B cell (primary cell): ENCODE data around the gene ELMO1. TPM values are rescaled to one million over a fixed set of nuclear protein-coding genes. Genes with fewer than 3 reads are reported as not detected.

ENCODE experiments used
- ATAC-seq: fragments of 200-7000 bp; cut with Tn5 transposase; one replicate; pipeline ENCODE4 v1.10.0; 2021; ENCODE audit warnings: low read depth, mild to moderate bottlenecking, moderate number of reproducible peaks, moderate library complexity
- CTCF ChIA-PET: fragments of 350-600 bp; sonication (Branson Sonifier 250); formaldehyde crosslinking; loops from one replicate; lab custom pipeline; 2021; ENCODE audit warnings: antibody characterized with exemption, inconsistent platforms; lab: Charles Lee
- POLR2A ChIA-PET: fragments of 350-600 bp; sonication (Branson Sonifier 250); formaldehyde crosslinking; loops from one replicate; lab custom pipeline; 2021; ENCODE audit warnings: antibody characterized with exemption; lab: Charles Lee
- DNase-seq: peaks from one replicate; pipeline ENCODE4 v3.0.0; 2013
- H2AFZ ChIP-seq: 2 replicates; pipeline ENCODE4 v1.6.1; 2012; ENCODE audit warnings: mild to moderate bottlenecking, low read depth, low read length; ENCODE audit not compliant: insufficient read depth, poor library complexity, severe bottlenecking
- H3K27ac ChIP-seq, 2 donors: 1 replicate in 1 of 2; 2 replicates in 1 of 2; pipeline ENCODE4 v1.5.1; 2012 to 2013; ENCODE audit warnings: low read length in 2 of 2, mild to moderate bottlenecking in 2 of 2, moderate library complexity in 1 of 2
- H3K27me3 ChIP-seq, 4 experiments: fragments of 200-600 bp in 1 of 4; sonication (generic) in 1 of 4; replicated peaks in 1 of 4; 1 replicate in 2 of 4; 2 replicates in 2 of 4; pipeline versions ENCODE4 v1.6.1 to v1.7.0; 2013 to 2016; ENCODE audit warnings: low read length in 3 of 4, mild to moderate bottlenecking in 2 of 4, mixed read lengths in 1 of 4, moderate library complexity in 1 of 4; ENCODE audit not compliant: insufficient read depth in 4 of 4, control insufficient read depth in 3 of 4; ENCODE audit errors: control extremely low read depth in 1 of 4
- H3K36me3 ChIP-seq, 2 experiments: replicated peaks in 1 of 2; 1 replicate in 1 of 2; 2 replicates in 1 of 2; pipeline versions ENCODE4 v1.6.1 to v1.7.1; 2013; ENCODE audit warnings: low read length in 1 of 2; ENCODE audit not compliant: insufficient read depth in 2 of 2, control insufficient read depth in 1 of 2; ENCODE audit errors: control extremely low read depth in 1 of 2, extremely low read depth in 1 of 2
- H3K4me1 ChIP-seq, 2 donors: fragments of 200-600 bp in 1 of 2; sonication (generic) in 1 of 2; 1 replicate in 1 of 2; 2 replicates in 1 of 2; pipeline versions ENCODE4 v1.5.1 to v1.6.1; 2013 to 2017; ENCODE audit warnings: low read length in 2 of 2; ENCODE audit not compliant: control insufficient read depth in 2 of 2, insufficient read depth in 2 of 2
- H3K4me2 ChIP-seq: replicated peaks from 2 replicates; pipeline ENCODE3; 2012; ENCODE audit warnings: mild to moderate bottlenecking, low read depth, low read length; ENCODE audit not compliant: poor library complexity, severe bottlenecking
- H3K4me3 ChIP-seq, 5 experiments: fragments of 200-600 bp in 1 of 5; sonication (generic) in 1 of 5; 1 replicate in 3 of 5; 2 replicates in 2 of 5; pipeline versions ENCODE4 v1.5.1 to v1.7.0; 2011 to 2016; ENCODE audit warnings: low read length in 4 of 5, mild to moderate bottlenecking in 4 of 5, low read depth in 2 of 5, control low read depth in 1 of 5, moderate library complexity in 1 of 5; ENCODE audit not compliant: insufficient read depth in 1 of 5; ENCODE audit errors: control extremely low read depth in 1 of 5, extremely low read depth in 1 of 5
- H3K79me2 ChIP-seq: fragments of 200-600 bp; sonication (generic); one replicate; pipeline ENCODE4 v1.6.0; 2016; ENCODE audit warnings: low read length; ENCODE audit not compliant: control insufficient read depth, insufficient read depth
- H3K9ac ChIP-seq: fragments of 200-600 bp; sonication (generic); 2 replicates; pipeline ENCODE4 v1.6.1; 2017; ENCODE audit warnings: mild to moderate bottlenecking, low read length, moderate library complexity
- H3K9me3 ChIP-seq, 3 donors: one replicate each; pipeline versions ENCODE4 v1.6.1 to v1.7.1; 2013; ENCODE audit warnings: low read length in 2 of 3; ENCODE audit not compliant: control insufficient read depth in 2 of 3, insufficient read depth in 1 of 3; ENCODE audit errors: control extremely low read depth in 1 of 3
- H4K20me1 ChIP-seq: 2 replicates; pipeline ENCODE4 v1.6.0; 2012; ENCODE audit warnings: mild to moderate bottlenecking, low read length; ENCODE audit not compliant: insufficient read depth, control insufficient read depth, poor library complexity, severe bottlenecking
- H3K27ac Mint-ChIP-seq: one replicate; pipeline ENCODE4 v1.8.0; 2021; ENCODE audit warnings: mixed read lengths
- H3K27me3 Mint-ChIP-seq: one replicate; pipeline ENCODE4 v1.8.0; 2021; ENCODE audit warnings: mixed read lengths
- H3K4me1 Mint-ChIP-seq: one replicate; pipeline ENCODE4 v1.8.0; 2021; ENCODE audit warnings: mixed read lengths
- H3K4me3 Mint-ChIP-seq: one replicate; pipeline ENCODE4 v1.8.0; 2021; ENCODE audit warnings: mixed read lengths
- H3K9me3 Mint-ChIP-seq: one replicate; pipeline ENCODE4 v1.8.0; 2022; ENCODE audit warnings: mixed read lengths; ENCODE audit not compliant: insufficient read depth
- CTCF ChIP-seq: fragments of 200-600 bp; IDR thresholded peaks from one replicate; pipeline ENCODE4 v1.8.0; 2022; ENCODE audit warnings: antibody characterized with exemption, mild to moderate bottlenecking
- EZH2 ChIP-seq: IDR thresholded peaks from 2 replicates; pipeline ENCODE4 v1.6.1; 2012; ENCODE audit warnings: borderline replicate concordance, low read depth, mild to moderate bottlenecking, moderate library complexity, low read length; ENCODE audit not compliant: insufficient read depth, poor library complexity, severe bottlenecking
- WGBS: methylation state at CpG from one replicate; pipeline ENCODE4 v1.1.5; 2013; ENCODE audit warnings: missing lambda C conversion rate; ENCODE audit not compliant: insufficient coverage; 5-methylcytosine and 5-hydroxymethylcytosine counted together
- intact Hi-C: fragments of 100-400 bp; cut with micrococcal nuclease; formaldehyde crosslinking; loops from one replicate; pipeline ENCODE4 v1.10.0; 2022
- polyA plus RNA-seq: library from polyadenylated mRNA; depleted of rRNA; stranded (reverse); fragments of >200 nt; gene quantifications from 2 replicates; pipeline ENCODE4 v1.2.3, GENCODE V29; 2012
- total RNA-seq, 2 donors: library from RNA; stranded (reverse); fragments of 120-200 nt in 1 of 2; gene quantifications; 1 replicate in 1 of 2; 2 replicates in 1 of 2; pipeline versions ENCODE4 v1.2.3 to v1.2.4, GENCODE V29; 2013 to 2022

The ELMO1 gene
- total and polyA plus RNA-seq, 2 donors (not counting 1 experiment from before 2014, with no cell fraction given), result 44.7 to 177 TPM

- Histone ChIP-seq H3K27me3 (no peaks in the 10 kb centered on the region), H3K79me2 (no peaks in the 10 kb centered on the region), H3K4me3 (no peak overlapping the region), H3K36me3 (peaks cover 5 to 39% of the 10 kb centered on the region in 2 experiments), H3K4me2 (no peak overlapping the region), H3K27ac (no peak overlapping the region), H2AFZ (no peak overlapping the region), H3K4me1 (no peaks in the 10 kb centered on the region), H3K9ac (no peak overlapping the region), H3K9me3 (no peaks in the 10 kb centered on the region), H4K20me1 (peaks cover 1% of the 10 kb centered on the region)
- Mint-ChIP-seq H3K4me1 (no peaks in the 10 kb centered on the region), H3K27ac (no peak overlapping the region), H3K9me3 (no peaks in the 10 kb centered on the region), H3K4me3 (no peak overlapping the region), H3K27me3 (no peaks in the 10 kb centered on the region)
- WGBS, result over 99% methylated on average over 13 of the region's 16 CpGs
- CTCF ChIA-PET, result interaction anchor here (0.6 to 1.7 kb wide), 3 partner anchors 8 to 706 kb away, joined by 3 to 8 read pairs (median 7); no protein-coding TSS in a partner anchor
- intact Hi-C loops, result no loop called here
- POLR2A ChIA-PET, result no interaction called here
- ATAC-seq (no peak), DNase-seq (no peak)
- TF ChIP-seq EZH2, result no peak
- TF ChIP-seq CTCF, result no peak
Measured at GRCh38 chr7:37193087-37193774, 255.4 kb downstream of the ELMO1 start.

DNA sequence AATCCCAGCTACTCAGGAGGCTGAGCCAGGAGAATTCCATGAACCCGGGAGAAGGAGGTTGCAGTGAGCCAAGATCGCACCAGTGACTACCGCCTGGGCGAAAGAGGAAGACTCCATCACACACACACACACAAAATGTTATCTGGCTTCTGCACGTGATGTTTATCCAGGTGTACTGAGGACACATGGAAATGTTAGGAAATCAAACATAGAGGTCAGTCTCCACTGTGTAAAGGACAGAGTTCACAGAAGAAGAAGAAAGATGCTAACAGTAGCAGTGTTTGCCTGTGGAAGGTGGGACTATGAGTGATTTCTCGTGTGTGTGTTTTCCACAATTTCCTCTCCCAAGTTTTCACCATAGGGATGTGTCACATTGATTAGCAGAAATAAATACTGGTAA is 256.9 kb downstream of the ELMO1 start:
- DNase-seq (no peak), ATAC-seq (no peak)
- no peaks in the 10 kb centered on the region for H3K9me3 Mint-ChIP-seq
- ChIA-PET POLR2A (no interaction called here), CTCF (interaction anchor here (2.4 kb wide), 1 partner anchor 10 kb away, joined by 6 read pairs; no protein-coding TSS in a partner anchor)
- no peak overlapping the region for H3K27ac Mint-ChIP-seq
- no peaks in the 10 kb centered on the region for H3K79me2 ChIP-seq
- no peak overlapping the region for H3K27ac ChIP-seq
- no peaks in the 10 kb centered on the region for H3K27me3 ChIP-seq
- no peaks in the 10 kb centered on the region for H3K4me1 Mint-ChIP-seq
- intact Hi-C loops, result no loop called here
- no peaks in the 10 kb centered on the region for H3K4me1 ChIP-seq
- H4K20me1 ChIP-seq, result no peaks in the 10 kb centered on the region
- H3K36me3 ChIP-seq, result peaks cover 2 to 30% of the 10 kb centered on the region in 2 experiments
- no CpG with 5 or more reads among the region's 6 CpGs for WGBS
- no peak for TF ChIP-seq CTCF
- H2AFZ ChIP-seq, result no peak overlapping the region
- no peak overlapping the region for H3K9ac ChIP-seq
- no peaks in the 10 kb centered on the region for H3K27me3 Mint-ChIP-seq
- H3K4me3 Mint-ChIP-seq, result no peak overlapping the region
- H3K4me2 ChIP-seq, result no peak overlapping the region
- H3K4me3 ChIP-seq, result no peak overlapping the region
- no peaks in the 10 kb centered on the region for H3K9me3 ChIP-seq
